Erythroblast (primary cell): Measurements from ENCODE around the gene P2RY6.

ENCODE experiments used
- GATA1 ChIP-seq: IDR thresholded peaks from 2 replicates; pipeline ENCODE4 v1.6.1; 2011; ENCODE audit warnings: low read depth, mild to moderate bottlenecking, control low read depth, low read length, moderate library complexity
- POLR2A ChIP-seq: IDR thresholded peaks from 2 replicates; pipeline ENCODE4 v1.6.1; 2011; ENCODE audit warnings: mild to moderate bottlenecking, low read length

DNA sequence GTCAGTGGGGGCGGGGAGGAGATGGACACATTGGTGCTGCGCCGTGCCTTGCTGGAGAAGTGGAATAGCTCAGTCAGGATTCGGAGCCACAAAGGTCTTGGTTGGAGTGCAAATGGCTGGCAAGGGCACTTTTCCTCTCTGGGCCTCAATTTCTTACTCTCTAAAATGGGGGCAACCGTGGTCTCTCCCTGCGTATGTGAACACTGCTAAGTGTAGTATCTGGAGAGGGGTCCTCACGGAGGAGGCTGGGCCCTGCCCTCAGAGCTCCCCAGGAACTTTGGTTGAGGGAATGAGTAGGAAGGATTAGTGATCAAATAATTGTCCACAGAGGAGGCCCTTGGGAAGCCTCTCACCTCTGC lies 521 bp downstream of the P2RY6 start:
- TF ChIP-seq POLR2A (no peak), GATA1 (no peak)
